ENCODE measurements around the gene ZNF622. TPM values are rescaled to one million over a fixed set of nuclear protein-coding genes. Genes with fewer than 3 reads are reported as not detected.

ZNF622 gene
- total and polyA plus RNA-seq, 2 of the 13 experiments (the other 11 are each of a cell fraction or from before 2014, with no cell fraction given) = 12.1 to 44.7 TPM

DNA sequence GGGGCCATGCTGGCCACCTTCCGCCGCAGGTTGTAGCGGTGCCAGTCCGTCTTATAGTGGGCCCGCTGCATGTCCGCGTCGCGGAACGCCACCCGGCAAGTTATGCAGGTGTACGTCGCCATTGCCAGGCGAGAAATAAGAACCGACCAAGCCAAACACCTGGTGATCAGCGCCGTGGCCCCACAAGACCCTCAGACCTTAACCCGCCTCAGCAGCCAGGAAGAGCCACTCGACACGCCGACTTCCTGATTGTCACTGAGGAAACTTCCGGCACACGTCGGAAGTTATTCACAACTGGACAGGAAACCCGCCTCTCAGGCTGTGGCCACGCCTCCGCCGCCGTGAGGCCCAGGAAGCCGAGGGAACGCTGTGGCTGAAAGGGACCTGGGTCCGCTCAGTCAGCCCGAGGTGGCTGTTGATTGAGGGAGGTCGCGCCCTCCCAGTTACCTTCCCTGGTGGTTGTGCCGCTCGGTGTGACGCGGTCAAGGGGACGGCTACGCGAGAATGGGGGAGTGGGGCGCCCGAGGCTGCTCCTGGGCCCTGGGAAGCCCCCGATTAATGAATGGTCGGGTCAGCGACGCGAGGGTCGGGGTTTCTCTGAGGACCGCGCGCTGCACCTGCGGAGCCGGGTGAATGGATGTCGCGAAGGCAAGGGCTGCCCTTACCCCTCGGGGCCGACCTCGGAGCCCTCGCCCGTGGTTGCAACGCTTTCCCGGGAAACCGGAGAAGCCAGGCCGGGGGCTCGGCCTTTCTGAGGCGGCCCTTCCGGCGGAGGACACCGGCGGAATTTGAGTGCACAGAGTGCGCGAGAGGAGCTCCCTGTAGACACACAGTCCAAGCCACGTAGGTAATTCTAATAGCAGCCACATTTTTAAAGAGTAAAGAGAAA, at the start of gene ZNF622 (continued):
- TF ChIP-seq, protein P1, sequence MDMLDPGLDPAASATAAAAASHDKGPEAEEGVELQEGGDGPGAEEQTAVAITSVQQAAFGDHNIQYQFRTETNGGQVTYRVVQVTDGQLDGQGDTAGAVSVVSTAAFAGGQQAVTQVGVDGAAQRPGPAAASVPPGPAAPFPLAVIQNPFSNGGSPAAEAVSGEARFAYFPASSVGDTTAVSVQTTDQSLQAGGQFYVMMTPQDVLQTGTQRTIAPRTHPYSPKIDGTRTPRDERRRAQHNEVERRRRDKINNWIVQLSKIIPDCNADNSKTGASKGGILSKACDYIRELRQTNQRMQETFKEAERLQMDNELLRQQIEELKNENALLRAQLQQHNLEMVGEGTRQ (IDR thresholded peaks at IDR 0.05; ENCODE audit: low read depth, low read length) = no peak
- TF ChIP-seq, protein P1 (CRISPR knock-in tag; IDR thresholded peaks at IDR 0.05; ENCODE audit: borderline replicate concordance) = no peak; the same call in 1 of the 2 replicates
- TF ChIP-seq CBX2 (IDR thresholded peaks at IDR 0.05; ENCODE audit: low read depth, low read length) (no peak), CBX2 (CRISPR knock-in tag; IDR thresholded peaks at IDR 0.05; ENCODE audit: low read depth) (no peak), PRPF4 (IDR thresholded peaks at IDR 0.05; ENCODE audit: low read depth, low read length, poor library complexity, severe bottlenecking) (no peak), ZSCAN29 (CRISPR knock-in tag; conservative IDR thresholded peaks at IDR 0.05) (peak; percentile 92), SP5 (CRISPR knock-in tag; IDR thresholded peaks at IDR 0.05; ENCODE audit: borderline replicate concordance, low read depth) (peak; percentile 68), ARNT2 (CRISPR knock-in tag; IDR thresholded peaks at IDR 0.05; ENCODE audit: low read depth) (peak; percentile 69), ZMYM3 (CRISPR knock-in tag; IDR thresholded peaks at IDR 0.05) (no peak), ZNF749 (CRISPR knock-in tag; IDR thresholded peaks at IDR 0.05; ENCODE audit: borderline replicate concordance) (peak; percentile 91; the same call in 1 of the 2 replicates)
- TF ChIP-seq, protein P2, sequence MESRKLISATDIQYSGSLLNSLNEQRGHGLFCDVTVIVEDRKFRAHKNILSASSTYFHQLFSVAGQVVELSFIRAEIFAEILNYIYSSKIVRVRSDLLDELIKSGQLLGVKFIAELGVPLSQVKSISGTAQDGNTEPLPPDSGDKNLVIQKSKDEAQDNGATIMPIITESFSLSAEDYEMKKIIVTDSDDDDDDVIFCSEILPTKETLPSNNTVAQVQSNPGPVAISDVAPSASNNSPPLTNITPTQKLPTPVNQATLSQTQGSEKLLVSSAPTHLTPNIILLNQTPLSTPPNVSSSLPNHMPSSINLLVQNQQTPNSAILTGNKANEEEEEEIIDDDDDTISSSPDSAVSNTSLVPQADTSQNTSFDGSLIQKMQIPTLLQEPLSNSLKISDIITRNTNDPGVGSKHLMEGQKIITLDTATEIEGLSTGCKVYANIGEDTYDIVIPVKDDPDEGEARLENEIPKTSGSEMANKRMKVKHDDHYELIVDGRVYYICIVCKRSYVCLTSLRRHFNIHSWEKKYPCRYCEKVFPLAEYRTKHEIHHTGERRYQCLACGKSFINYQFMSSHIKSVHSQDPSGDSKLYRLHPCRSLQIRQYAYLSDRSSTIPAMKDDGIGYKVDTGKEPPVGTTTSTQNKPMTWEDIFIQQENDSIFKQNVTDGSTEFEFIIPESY (CRISPR knock-in tag; IDR thresholded peaks at IDR 0.05) = 0 out of 2 replicates have a peak, but pooled peaks have one; percentile 4
- TF ChIP-seq, protein P3, sequence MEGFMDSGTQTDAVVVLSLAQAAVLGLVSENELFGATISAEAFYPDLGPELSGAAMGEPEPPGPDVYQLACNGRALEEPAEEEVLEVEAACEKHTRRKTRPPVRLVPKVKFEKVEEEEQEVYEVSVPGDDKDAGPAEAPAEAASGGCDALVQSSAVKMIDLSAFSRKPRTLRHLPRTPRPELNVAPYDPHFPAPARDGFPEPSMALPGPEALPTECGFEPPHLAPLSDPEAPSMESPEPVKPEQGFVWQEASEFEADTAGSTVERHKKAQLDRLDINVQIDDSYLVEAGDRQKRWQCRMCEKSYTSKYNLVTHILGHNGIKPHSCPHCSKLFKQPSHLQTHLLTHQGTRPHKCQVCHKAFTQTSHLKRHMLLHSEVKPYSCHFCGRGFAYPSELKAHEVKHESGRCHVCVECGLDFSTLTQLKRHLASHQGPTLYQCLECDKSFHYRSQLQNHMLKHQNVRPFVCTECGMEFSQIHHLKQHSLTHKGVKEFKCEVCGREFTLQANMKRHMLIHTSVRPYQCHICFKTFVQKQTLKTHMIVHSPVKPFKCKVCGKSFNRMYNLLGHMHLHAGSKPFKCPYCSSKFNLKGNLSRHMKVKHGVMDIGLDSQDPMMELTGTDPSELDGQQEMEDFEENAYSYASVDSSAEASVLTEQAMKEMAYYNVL (CRISPR knock-in tag; IDR thresholded peaks at IDR 0.05; ENCODE audit: borderline replicate concordance) = peak; percentile 16
- TF ChIP-seq, protein P4, sequence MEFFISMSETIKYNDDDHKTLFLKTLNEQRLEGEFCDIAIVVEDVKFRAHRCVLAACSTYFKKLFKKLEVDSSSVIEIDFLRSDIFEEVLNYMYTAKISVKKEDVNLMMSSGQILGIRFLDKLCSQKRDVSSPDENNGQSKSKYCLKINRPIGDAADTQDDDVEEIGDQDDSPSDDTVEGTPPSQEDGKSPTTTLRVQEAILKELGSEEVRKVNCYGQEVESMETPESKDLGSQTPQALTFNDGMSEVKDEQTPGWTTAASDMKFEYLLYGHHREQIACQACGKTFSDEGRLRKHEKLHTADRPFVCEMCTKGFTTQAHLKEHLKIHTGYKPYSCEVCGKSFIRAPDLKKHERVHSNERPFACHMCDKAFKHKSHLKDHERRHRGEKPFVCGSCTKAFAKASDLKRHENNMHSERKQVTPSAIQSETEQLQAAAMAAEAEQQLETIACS (CRISPR knock-in tag; IDR thresholded peaks at IDR 0.05) = no peak

All from HepG2 (cell line).